Caco-2 (cell line): ENCODE measurements around the gene MAP7. TPM values are rescaled to one million over a fixed set of nuclear protein-coding genes. Genes with fewer than 3 reads are reported as not detected.

Source experiments
- BruUV-seq: library from RNA; stranded (reverse); fragments of 400-500 nt; replicated peaks from 2 replicates; lab custom pipeline; 2021; lab: Mats Ljungman, UMichigan
- CTCF ChIA-PET: fragments of 300-600 bp; sonication (Branson Sonifier 250); formaldehyde crosslinking; loops from one replicate; lab custom pipeline; 2022; ENCODE audit warnings: antibody characterized with exemption; lab: Charles Lee
- POLR2A ChIA-PET: fragments of 300-600 bp; sonication (Branson Sonifier 250); formaldehyde crosslinking; loops from one replicate; lab custom pipeline; 2022; ENCODE audit warnings: antibody characterized with exemption; lab: Charles Lee
- DNase-seq, 2 experiments: peaks; one replicate each; pipeline versions ENCODE4 v3.0.0 to v3.0.0-alpha.2; 2020 to 2022
- H3K27me3 ChIP-seq: replicated peaks from 2 replicates; pipeline ENCODE4 v1.6.0; 2011; ENCODE audit warnings: low read length; ENCODE audit not compliant: control insufficient read depth, insufficient read depth
- H3K36me3 ChIP-seq: 2 replicates; pipeline ENCODE4 v1.5.1; 2011; ENCODE audit warnings: low read length; ENCODE audit not compliant: control insufficient read depth, insufficient read depth
- H3K4me1 ChIP-seq: fragments of 250-450 bp; sonication (Bioruptor Pico); 2 replicates; pipeline ENCODE4 v1.5.1; 2020; ENCODE audit warnings: mild to moderate bottlenecking
- H3K4me3 ChIP-seq: 2 replicates; pipeline ENCODE4 v1.5.1; 2011; ENCODE audit warnings: low read depth, mild to moderate bottlenecking, control low read depth, low read length
- H3K9me3 ChIP-seq: fragments of 250-450 bp; sonication (Bioruptor Pico); 2 replicates; pipeline ENCODE4 v1.5.1; 2020; ENCODE audit warnings: mild to moderate bottlenecking, moderate library complexity
- H3K27ac Mint-ChIP-seq: one replicate; pipeline ENCODE4 v1.8.0; 2022; ENCODE audit warnings: mixed read lengths; ENCODE audit not compliant: unreplicated experiment
- H3K27me3 Mint-ChIP-seq: one replicate; pipeline ENCODE4 v1.8.0; 2022; ENCODE audit warnings: mixed read lengths; ENCODE audit not compliant: insufficient read depth, unreplicated experiment
- H3K36me3 Mint-ChIP-seq: one replicate; pipeline ENCODE4 v1.8.0; 2022; ENCODE audit warnings: mild to moderate bottlenecking, mixed read lengths; ENCODE audit not compliant: insufficient read depth, unreplicated experiment
- H3K4me1 Mint-ChIP-seq: one replicate; pipeline ENCODE4 v1.8.0; 2022; ENCODE audit warnings: low read depth, mixed read lengths; ENCODE audit not compliant: unreplicated experiment
- H3K4me3 Mint-ChIP-seq: one replicate; pipeline ENCODE4 v1.8.0; 2022; ENCODE audit warnings: mild to moderate bottlenecking, moderate library complexity, mixed read lengths; ENCODE audit not compliant: unreplicated experiment
- H3K9me3 Mint-ChIP-seq: one replicate; pipeline ENCODE4 v1.8.0; 2022; ENCODE audit warnings: mixed read lengths; ENCODE audit not compliant: unreplicated experiment
- CTCF ChIP-seq, 2 experiments: fragments of 200-600 bp in 1 of 2; IDR thresholded peaks; 1 replicate in 1 of 2; 2 replicates in 1 of 2; pipeline versions ENCODE4 v1.5.1 to v1.8.0; 2011 to 2022; ENCODE audit warnings: antibody characterized with exemption in 1 of 2, control low read depth in 1 of 2, inconsistent platforms in 1 of 2, low read depth in 1 of 2, low read length in 1 of 2, mild to moderate bottlenecking in 1 of 2, moderate library complexity in 1 of 2; ENCODE audit not compliant: insufficient read depth in 1 of 2, severe bottlenecking in 1 of 2, unreplicated experiment in 1 of 2
- intact Hi-C: fragments of 100-400 bp; cut with micrococcal nuclease; formaldehyde crosslinking; loops from one replicate; pipeline ENCODE4 v1.10.0; 2022; ENCODE audit not compliant: unreplicated experiment
- total RNA-seq: library from RNA; stranded (reverse); gene quantifications from 2 replicates; pipeline ENCODE4 v1.2.3, GENCODE V29; 2022

Gene MAP7
- total RNA-seq, 1 experiment from 2014 or later = 55.3 TPM

GRCh38 chr6:136362421-136363356, 187.5 kb downstream of the MAP7 start:
- ChIA-PET CTCF (no interaction called here), POLR2A (no interaction called here)
- no peak for TF ChIP-seq CTCF (IDR thresholded peaks at IDR 0.05; ENCODE audit: insufficient read depth in 1 of 2, low read depth in 1 of 2, low read length in 1 of 2, severe bottlenecking in 1 of 2, unreplicated experiment in 1 of 2)
- Histone ChIP-seq H3K36me3 (peaks cover 3% of the 10 kb centered on the region), H3K4me1 (no peaks in the 10 kb centered on the region), H3K27me3 (no peaks in the 10 kb centered on the region), H3K4me3 (no peak overlapping the region), H3K9me3 (no peaks in the 10 kb centered on the region)
- no peaks in the 10 kb centered on the region for H3K9me3 Mint-ChIP-seq
- H3K27me3 Mint-ChIP-seq = no peaks in the 10 kb centered on the region
- H3K4me3 Mint-ChIP-seq = no peak overlapping the region
- no TSS peak for BruUV-seq
- H3K4me1 Mint-ChIP-seq = no peaks in the 10 kb centered on the region
- intact Hi-C loops = no loop called here
- peaks cover 48% of the 10 kb centered on the region for H3K36me3 Mint-ChIP-seq
- no peak for DNase-seq
- no peak overlapping the region for H3K27ac Mint-ChIP-seq

DNA sequence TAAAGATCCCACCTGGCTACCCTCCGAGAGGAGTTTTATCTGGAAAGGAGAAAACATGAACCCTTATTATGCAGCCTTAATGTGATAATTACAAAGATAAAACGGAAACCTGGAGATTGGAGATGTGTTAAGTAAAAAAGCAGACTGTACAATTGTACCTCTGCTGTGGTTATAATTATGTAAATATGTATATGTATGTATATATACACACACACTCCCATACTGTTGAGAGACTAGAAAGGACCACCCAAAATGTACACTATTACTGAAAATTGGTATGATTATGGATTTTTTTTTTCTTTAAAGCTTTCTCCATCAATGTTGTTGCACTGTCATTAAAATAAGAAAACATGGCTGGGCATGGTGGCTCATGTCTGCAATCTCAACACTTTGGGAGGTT, 188.4 kb downstream of the MAP7 start:
- Histone ChIP-seq H3K36me3 (peaks cover 3% of the 10 kb centered on the region), H3K4me3 (no peak overlapping the region), H3K27me3 (no peaks in the 10 kb centered on the region), H3K4me1 (no peaks in the 10 kb centered on the region), H3K9me3 (no peaks in the 10 kb centered on the region)
- intact Hi-C loops = no loop called here
- ChIA-PET CTCF (no interaction called here), POLR2A (no interaction called here)
- Mint-ChIP-seq H3K27me3 (no peaks in the 10 kb centered on the region), H3K36me3 (peaks cover 48% of the 10 kb centered on the region), H3K4me1 (no peaks in the 10 kb centered on the region), H3K9me3 (no peaks in the 10 kb centered on the region), H3K4me3 (no peak overlapping the region), H3K27ac (no peak overlapping the region)
- BruUV-seq = no TSS peak
- TF ChIP-seq CTCF (IDR thresholded peaks at IDR 0.05; ENCODE audit: insufficient read depth in 1 of 2, low read depth in 1 of 2, low read length in 1 of 2, severe bottlenecking in 1 of 2, unreplicated experiment in 1 of 2) = no peak
- DNase-seq = no peak

DNA sequence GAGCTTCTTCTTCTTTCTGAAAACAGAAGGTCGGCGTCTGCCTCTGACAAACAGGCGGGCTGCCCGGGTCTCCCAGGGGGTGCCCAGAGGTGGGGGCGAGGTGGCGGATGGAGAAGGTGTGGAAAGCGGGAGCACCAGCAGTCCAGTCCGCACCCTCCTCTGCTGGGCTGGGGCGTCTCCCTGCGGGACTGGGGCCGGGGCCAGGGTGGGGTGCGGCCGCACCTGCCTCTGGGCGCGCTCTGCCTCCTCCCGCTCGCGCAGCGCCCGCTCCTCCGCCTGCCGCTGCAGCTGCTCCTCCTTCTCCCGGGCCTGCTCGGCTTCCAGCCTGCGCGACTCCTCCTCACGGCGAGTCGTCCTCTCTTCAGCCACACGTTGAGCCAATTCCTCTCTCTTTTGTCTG, 189.4 kb downstream of the MAP7 start:
- CTCF ChIA-PET = no interaction called here
- BruUV-seq = no TSS peak
- intact Hi-C loops = no loop called here
- no peak for DNase-seq
- peaks cover 3% of the 10 kb centered on the region for H3K36me3 ChIP-seq
- no peak overlapping the region for H3K27ac Mint-ChIP-seq
- H3K9me3 ChIP-seq = no peaks in the 10 kb centered on the region
- H3K27me3 ChIP-seq = no peaks in the 10 kb centered on the region
- no peaks in the 10 kb centered on the region for H3K9me3 Mint-ChIP-seq
- H3K4me3 Mint-ChIP-seq = no peak overlapping the region
- no peak overlapping the region for H3K4me3 ChIP-seq
- no peaks in the 10 kb centered on the region for H3K4me1 Mint-ChIP-seq
- no peaks in the 10 kb centered on the region for H3K27me3 Mint-ChIP-seq
- no peaks in the 10 kb centered on the region for H3K4me1 ChIP-seq
- POLR2A ChIA-PET = interaction anchor here (0.6 kb wide), 1 partner anchor 72 kb away, joined by 3 read pairs; no protein-coding TSS in a partner anchor
- no peak for TF ChIP-seq CTCF (IDR thresholded peaks at IDR 0.05; ENCODE audit: insufficient read depth in 1 of 2, low read depth in 1 of 2, low read length in 1 of 2, severe bottlenecking in 1 of 2, unreplicated experiment in 1 of 2)
- H3K36me3 Mint-ChIP-seq = peaks cover 40% of the 10 kb centered on the region
